Measurements from ENCODE around the gene CD36.

- TF ChIP-seq, protein P1, sequence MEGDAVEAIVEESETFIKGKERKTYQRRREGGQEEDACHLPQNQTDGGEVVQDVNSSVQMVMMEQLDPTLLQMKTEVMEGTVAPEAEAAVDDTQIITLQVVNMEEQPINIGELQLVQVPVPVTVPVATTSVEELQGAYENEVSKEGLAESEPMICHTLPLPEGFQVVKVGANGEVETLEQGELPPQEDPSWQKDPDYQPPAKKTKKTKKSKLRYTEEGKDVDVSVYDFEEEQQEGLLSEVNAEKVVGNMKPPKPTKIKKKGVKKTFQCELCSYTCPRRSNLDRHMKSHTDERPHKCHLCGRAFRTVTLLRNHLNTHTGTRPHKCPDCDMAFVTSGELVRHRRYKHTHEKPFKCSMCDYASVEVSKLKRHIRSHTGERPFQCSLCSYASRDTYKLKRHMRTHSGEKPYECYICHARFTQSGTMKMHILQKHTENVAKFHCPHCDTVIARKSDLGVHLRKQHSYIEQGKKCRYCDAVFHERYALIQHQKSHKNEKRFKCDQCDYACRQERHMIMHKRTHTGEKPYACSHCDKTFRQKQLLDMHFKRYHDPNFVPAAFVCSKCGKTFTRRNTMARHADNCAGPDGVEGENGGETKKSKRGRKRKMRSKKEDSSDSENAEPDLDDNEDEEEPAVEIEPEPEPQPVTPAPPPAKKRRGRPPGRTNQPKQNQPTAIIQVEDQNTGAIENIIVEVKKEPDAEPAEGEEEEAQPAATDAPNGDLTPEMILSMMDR (IDR thresholded peaks at IDR 0.05; ENCODE audit: extremely low read depth in 1 of 2, insufficient read depth in 1 of 2, low read depth in 1 of 2, low read length in 2 of 2): no peak
- TF ChIP-seq, protein P2, sequence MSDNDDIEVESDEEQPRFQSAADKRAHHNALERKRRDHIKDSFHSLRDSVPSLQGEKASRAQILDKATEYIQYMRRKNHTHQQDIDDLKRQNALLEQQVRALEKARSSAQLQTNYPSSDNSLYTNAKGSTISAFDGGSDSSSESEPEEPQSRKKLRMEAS (IDR thresholded peaks at IDR 0.05; ENCODE audit: insufficient read depth, insufficient read length): no peak
- TF ChIP-seq POLR2AphosphoS5 (IDR thresholded peaks at IDR 0.05; ENCODE audit: insufficient read depth, low read depth, low read length): no peak
Measured at GRCh38 chr7:80647436-80647835, 9.0 kb downstream of the CD36 start.
